Activated CD8-positive, alpha-beta T cell treated with anti-CD3 and anti-CD28 coated beads, Interleukin-2, amount 10 ng/mL, durations not matched to agents 7 days and 5 days (primary cell): Measurements from ENCODE around the gene UQCRC2. TPM values are rescaled to one million over a fixed set of nuclear protein-coding genes. Genes with fewer than 3 reads are reported as not detected.

ENCODE experiments used
- ATAC-seq: fragments of 150-1000 bp; cut with Tn5 transposase; one replicate; pipeline ENCODE4 v1.10.0; 2021; ENCODE audit warnings: moderate library complexity
- CTCF ChIA-PET: fragments of 350-600 bp; sonication (Branson Sonifier 250); formaldehyde crosslinking; loops from one replicate; lab custom pipeline; 2021; ENCODE audit warnings: antibody characterized with exemption; lab: Charles Lee
- POLR2A ChIA-PET: fragments of 350-600 bp; sonication (Branson Sonifier 250); formaldehyde crosslinking; loops from one replicate; lab custom pipeline; 2021; ENCODE audit warnings: antibody characterized with exemption; lab: Charles Lee
- DNase-seq: peaks from one replicate; pipeline ENCODE4 v3.0.0-alpha.2; 2020
- H3K27ac Mint-ChIP-seq: one replicate; pipeline ENCODE4 v1.8.0; 2021; ENCODE audit warnings: mild to moderate bottlenecking, mixed read lengths
- H3K27me3 Mint-ChIP-seq: one replicate; pipeline ENCODE4 v1.8.0; 2021; ENCODE audit warnings: low read depth, mixed read lengths
- H3K36me3 Mint-ChIP-seq: one replicate; pipeline ENCODE4 v1.8.0; 2021; ENCODE audit warnings: low read depth, mixed read lengths
- H3K4me1 Mint-ChIP-seq: one replicate; pipeline ENCODE4 v1.8.0; 2021; ENCODE audit warnings: low read depth, mixed read lengths
- H3K4me3 Mint-ChIP-seq: one replicate; pipeline ENCODE4 v1.8.0; 2021; ENCODE audit warnings: mild to moderate bottlenecking, mixed read lengths
- H3K9me3 Mint-ChIP-seq: one replicate; pipeline ENCODE4 v1.8.0; 2022; ENCODE audit warnings: mixed read lengths; ENCODE audit not compliant: insufficient read depth
- total RNA-seq, 2 experiments: library from RNA; stranded (reverse); gene quantifications; one replicate each; pipeline ENCODE4 v1.2.3, GENCODE V29; 2021

The UQCRC2 gene
- total RNA-seq, 2 experiments from 2014 or later: 231 to 238 TPM

DNA sequence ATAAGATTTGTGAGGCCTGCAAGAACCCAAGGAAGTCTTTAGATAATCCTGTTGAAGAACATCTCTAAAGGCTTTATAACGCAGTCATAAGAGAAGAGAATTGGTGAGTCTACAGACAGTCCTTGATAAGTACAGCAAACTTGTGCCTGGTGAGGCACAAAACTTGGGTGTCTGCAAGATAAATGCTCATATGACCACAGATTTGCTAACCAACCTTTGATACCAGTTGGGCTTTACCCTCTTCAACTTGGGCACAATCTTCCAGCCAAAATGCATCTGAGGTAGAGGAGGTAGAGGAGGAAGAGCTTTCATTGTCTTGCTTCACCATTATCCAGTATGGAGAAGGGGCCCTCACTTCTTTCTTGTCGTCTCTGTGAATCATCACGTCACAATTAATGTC lies 30.9 kb downstream of the UQCRC2 start:
- no peaks in the 10 kb centered on the region for H3K9me3 Mint-ChIP-seq
- ChIA-PET CTCF (interaction anchor here (1.0 to 1.8 kb wide), 2 partner anchors 94 to 205 kb away, joined by 4 to 5 read pairs; no protein-coding TSS in a partner anchor), POLR2A (no interaction called here)
- peaks cover 2% of the 10 kb centered on the region for H3K4me1 Mint-ChIP-seq
- no peaks in the 10 kb centered on the region for H3K27me3 Mint-ChIP-seq
- H3K27ac Mint-ChIP-seq: no peak overlapping the region
- ATAC-seq: no peak
- no peak overlapping the region for H3K4me3 Mint-ChIP-seq
- peaks cover 52% of the 10 kb centered on the region for H3K36me3 Mint-ChIP-seq
- DNase-seq: no peak

DNA sequence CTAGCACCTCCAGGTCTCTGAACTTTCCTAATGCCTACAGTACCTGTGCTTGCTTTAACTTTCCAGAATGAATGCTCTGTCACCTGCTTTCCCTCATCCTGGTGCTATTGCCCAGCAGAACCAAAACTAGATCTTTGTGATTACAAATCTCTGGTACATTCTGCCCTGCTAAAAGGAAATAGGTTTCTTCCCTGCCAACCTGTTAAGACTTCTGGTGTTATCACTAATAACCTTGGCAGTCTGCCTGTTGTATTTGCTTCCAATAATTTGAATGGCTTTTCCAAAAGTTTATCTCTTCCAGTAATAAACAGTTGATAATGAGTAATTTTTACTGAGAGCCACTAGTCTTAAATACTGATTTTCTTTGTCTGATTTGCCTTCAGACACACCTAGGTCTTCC lies 32.4 kb downstream of the UQCRC2 start:
- ChIA-PET CTCF (interaction anchor here (1.6 to 1.8 kb wide), 2 partner anchors 92 to 203 kb away, joined by 5 to 6 read pairs; no protein-coding TSS in a partner anchor), POLR2A (no interaction called here)
- Mint-ChIP-seq H3K9me3 (no peaks in the 10 kb centered on the region), H3K27me3 (no peaks in the 10 kb centered on the region), H3K36me3 (peaks cover 38% of the 10 kb centered on the region), H3K4me1 (peaks cover 2% of the 10 kb centered on the region), H3K27ac (no peak overlapping the region), H3K4me3 (no peak overlapping the region)
- ATAC-seq (no peak), DNase-seq (no peak)

DNA sequence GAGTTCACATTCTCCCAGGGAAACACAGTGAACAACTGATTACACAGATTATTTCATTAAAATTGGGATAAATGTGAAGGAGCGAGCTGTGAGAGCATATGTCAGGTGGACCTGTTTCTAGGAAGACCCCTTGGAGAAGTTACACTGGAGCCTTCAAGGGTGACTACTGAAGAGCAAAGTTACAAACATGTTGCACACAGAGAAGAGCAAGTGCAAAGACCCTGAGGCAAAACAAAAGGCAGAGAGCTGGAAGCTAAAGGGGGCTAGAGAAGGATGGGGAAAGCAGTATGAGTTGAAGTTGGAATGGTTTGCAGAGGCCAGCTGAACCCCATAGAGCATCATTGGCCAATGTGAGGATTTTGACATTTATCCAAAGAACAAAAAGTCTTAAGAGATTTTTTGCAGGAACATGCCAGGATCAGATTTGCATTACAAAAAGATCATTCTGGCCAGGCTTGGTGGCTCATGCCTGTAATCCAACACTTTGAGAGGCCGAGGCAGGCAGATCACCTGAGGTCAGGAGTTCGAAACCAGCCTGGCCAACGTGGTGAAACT lies 33.6 kb downstream of the UQCRC2 start:
- CTCF ChIA-PET: interaction anchor here (0.9 to 1.6 kb wide), 2 partner anchors 91 to 202 kb away, joined by 3 to 6 read pairs; no protein-coding TSS in a partner anchor
- Mint-ChIP-seq H3K27ac (no peak overlapping the region), H3K4me3 (no peak overlapping the region), H3K36me3 (peaks cover 29% of the 10 kb centered on the region), H3K27me3 (no peaks in the 10 kb centered on the region), H3K9me3 (no peaks in the 10 kb centered on the region), H3K4me1 (peaks cover 8% of the 10 kb centered on the region)
- no peak for DNase-seq
- no peak for ATAC-seq
- POLR2A ChIA-PET: no interaction called here

DNA sequence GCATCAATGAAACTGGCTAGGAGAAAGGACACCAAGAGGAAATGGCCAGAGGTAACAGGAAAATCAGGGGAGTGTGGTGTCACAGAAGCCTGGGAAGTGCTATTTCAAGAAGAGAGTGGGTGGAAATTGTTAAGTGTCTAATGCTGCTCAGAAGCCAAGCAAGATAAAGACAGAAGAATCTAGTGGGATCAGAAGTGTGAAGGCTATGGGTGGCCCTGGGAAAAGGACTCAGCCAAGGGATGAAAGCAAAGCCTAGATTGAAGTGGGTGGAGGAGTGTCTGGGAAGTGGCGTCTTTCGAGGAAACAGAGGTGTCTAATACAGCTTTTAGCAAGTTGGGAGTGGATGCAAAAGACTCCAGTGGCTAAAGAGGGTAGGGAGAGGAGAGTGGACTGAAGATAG lies 34.3 kb downstream of the UQCRC2 start:
- Mint-ChIP-seq H3K4me1 (peaks cover 12% of the 10 kb centered on the region), H3K27me3 (no peaks in the 10 kb centered on the region), H3K27ac (no peak overlapping the region), H3K36me3 (peaks cover 24% of the 10 kb centered on the region), H3K4me3 (no peak overlapping the region), H3K9me3 (no peaks in the 10 kb centered on the region)
- CTCF ChIA-PET: interaction anchor here (0.9 kb wide), 1 partner anchor 201 kb away, joined by 3 read pairs; no protein-coding TSS in a partner anchor
- ATAC-seq (no peak), DNase-seq (no peak)
- POLR2A ChIA-PET: no interaction called here

DNA sequence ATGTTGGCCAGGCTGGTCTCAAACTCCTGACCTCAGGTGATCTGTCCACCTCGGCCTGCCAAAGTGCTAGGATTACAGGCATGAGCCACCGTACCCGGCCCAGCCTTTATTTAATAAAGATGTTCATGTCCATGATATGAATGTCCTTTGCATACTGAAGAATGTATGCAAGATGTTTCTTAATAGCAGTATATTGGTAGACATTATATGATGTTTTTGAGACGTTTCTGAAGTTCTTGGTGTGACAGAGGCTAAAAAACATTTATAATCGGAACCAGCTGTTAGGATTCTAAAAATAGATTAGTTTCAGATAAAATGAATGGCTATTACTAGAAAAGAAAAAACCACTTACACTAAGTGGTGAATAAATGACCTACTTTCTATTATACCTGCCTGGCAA lies 36.0 kb downstream of the UQCRC2 start:
- no peak overlapping the region for H3K4me3 Mint-ChIP-seq
- no peak for ATAC-seq
- no peaks in the 10 kb centered on the region for H3K9me3 Mint-ChIP-seq
- no peak for DNase-seq
- peaks cover 14% of the 10 kb centered on the region for H3K36me3 Mint-ChIP-seq
- no peak overlapping the region for H3K27ac Mint-ChIP-seq
- H3K4me1 Mint-ChIP-seq: peaks cover 12% of the 10 kb centered on the region
- H3K27me3 Mint-ChIP-seq: no peaks in the 10 kb centered on the region
- CTCF ChIA-PET: interaction anchor here (1.4 to 6.1 kb wide), 6 partner anchors 10 to 120 kb away, joined by 3 to 64 read pairs (median 4); no protein-coding TSS in a partner anchor
- POLR2A ChIA-PET: interaction anchor here (1.5 kb wide), 1 partner anchor 11 kb away, joined by 3 read pairs; no protein-coding TSS in a partner anchor

DNA sequence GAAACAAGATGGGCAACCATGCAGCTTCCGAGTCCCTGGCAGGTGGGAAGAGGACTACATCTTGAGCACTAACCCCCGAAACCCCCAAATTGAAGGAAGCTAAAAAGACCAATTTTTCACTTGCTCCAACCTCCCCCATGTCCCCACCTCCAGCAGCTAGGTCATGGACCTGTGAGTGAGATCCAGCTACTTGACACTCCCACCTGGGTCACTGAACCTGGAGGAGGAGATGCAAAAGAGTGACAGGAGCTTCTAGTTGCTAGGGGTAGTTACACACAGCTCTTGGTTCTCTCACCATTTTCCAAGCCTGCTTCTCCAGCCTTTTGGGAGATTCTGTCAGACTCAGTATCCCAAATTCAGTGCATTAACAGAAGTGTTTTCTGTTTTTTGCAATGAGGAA lies 36.6 kb downstream of the UQCRC2 start:
- DNase-seq (no peak), ATAC-seq (no peak)
- ChIA-PET POLR2A (interaction anchor here (0.6 to 1.5 kb wide), 2 partner anchors 11 to 109 kb away, joined by 3 to 4 read pairs; no protein-coding TSS in a partner anchor), CTCF (interaction anchor here (1.1 to 6.1 kb wide), 11 partner anchors 9 to 199 kb away, joined by 3 to 64 read pairs (median 5); partner anchors contain the start of gene PDZD9)
- Mint-ChIP-seq H3K27me3 (no peaks in the 10 kb centered on the region), H3K36me3 (peaks cover 10% of the 10 kb centered on the region), H3K9me3 (no peaks in the 10 kb centered on the region), H3K4me3 (no peak overlapping the region), H3K4me1 (peaks cover 12% of the 10 kb centered on the region), H3K27ac (no peak overlapping the region)

DNA sequence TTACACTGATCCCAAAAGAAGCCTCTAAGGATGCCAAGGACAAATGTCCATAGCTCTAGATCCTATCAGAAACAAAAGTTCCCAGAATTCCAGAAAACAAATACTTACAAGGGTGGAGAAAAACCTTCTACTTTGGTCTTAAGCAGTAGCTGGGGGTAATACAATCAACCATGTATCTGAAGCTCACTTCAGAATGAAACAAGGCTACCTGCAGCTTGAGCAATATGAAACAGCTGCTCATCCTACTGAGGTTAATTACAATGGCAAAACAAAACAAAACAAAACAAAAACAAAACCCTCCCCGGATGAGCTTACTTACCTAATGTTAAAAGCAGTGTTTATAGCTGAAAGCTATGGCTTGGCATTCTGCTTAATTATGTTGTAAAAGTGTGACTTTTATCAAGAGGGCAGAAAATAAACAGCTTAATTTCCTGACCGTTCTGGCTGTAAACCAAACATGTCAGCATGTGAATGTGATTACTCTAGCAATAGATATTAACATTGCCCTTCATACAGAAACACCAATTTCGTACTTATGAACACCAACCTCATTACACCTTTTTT lies 37.3 kb downstream of the UQCRC2 start:
- Mint-ChIP-seq H3K36me3 (peaks cover 7% of the 10 kb centered on the region), H3K4me1 (peaks cover 12% of the 10 kb centered on the region), H3K9me3 (no peaks in the 10 kb centered on the region), H3K27me3 (no peaks in the 10 kb centered on the region), H3K4me3 (no peak overlapping the region), H3K27ac (no peak overlapping the region)
- ATAC-seq (no peak), DNase-seq (no peak)
- ChIA-PET POLR2A (interaction anchor here (0.6 to 1.5 kb wide), 2 partner anchors 12 to 109 kb away, joined by 3 to 4 read pairs; no protein-coding TSS in a partner anchor), CTCF (interaction anchor here (0.8 to 6.1 kb wide), 15 partner anchors 8 to 198 kb away, joined by 3 to 64 read pairs (median 4); partner anchors contain the start of genes MOSMO and PDZD9)

DNA sequence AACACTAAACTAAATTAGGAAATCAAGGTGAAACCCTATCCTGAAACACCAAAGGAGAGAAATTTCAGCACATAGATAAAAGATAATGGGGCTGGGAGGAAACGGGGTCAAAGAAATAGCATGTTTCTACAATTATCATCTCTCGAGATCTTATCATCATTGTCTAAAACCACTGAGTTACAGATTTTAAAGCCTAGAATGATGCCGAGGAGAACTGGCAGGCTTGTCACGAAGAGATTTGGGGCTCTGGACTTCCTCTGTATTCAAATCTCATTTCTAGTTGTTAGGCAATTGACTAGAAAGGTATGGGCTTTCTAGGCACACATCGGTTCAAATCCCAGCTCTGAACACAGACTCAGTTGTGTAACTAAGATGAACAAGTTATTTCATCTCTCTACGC lies 38.5 kb downstream of the UQCRC2 start:
- CTCF ChIA-PET: interaction anchor here (0.9 to 6.1 kb wide), 9 partner anchors 9 to 197 kb away, joined by 3 to 64 read pairs (median 5); partner anchors contain the start of genes MOSMO and PDZD9

DNA sequence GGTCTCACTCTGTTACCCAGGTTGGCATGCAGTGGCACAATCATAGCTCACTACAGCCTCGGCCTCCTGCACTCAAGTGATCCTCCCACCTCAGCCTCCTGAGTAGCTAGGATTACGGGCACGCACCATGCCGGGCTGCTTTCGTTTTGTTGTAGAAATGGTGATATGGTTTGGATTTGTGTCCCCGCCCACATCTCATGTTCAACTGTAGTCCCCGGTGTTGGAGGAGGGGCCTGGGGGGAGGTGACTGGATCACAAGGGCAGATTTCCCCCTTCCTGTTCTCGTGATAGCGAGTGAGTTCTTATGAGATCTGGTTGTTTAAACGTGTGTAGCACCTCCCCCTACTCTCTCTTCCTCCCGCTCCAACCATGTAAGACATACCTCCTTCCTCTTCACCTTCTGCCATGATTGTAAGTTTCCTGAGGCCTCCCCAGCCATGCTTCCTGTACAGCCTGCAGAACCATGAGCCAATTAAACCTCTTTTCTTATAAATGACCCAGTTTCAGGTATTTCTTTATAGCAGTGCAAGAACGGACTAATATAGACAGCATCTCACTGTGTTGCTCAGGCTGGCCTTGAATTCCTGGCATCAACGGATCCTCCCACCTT lies 41.8 kb downstream of the UQCRC2 start:
- no peaks in the 10 kb centered on the region for H3K36me3 Mint-ChIP-seq
- POLR2A ChIA-PET: interaction anchor here (0.6 kb wide), 1 partner anchor 197 kb away, joined by 3 read pairs; no protein-coding TSS in a partner anchor
- CTCF ChIA-PET: interaction anchor here (6.1 to 7.9 kb wide), 2 partner anchors 83 kb away, joined by 64 to 246 read pairs; no protein-coding TSS in a partner anchor
- H3K9me3 Mint-ChIP-seq: no peaks in the 10 kb centered on the region
- H3K4me3 Mint-ChIP-seq: no peak overlapping the region
- ATAC-seq (no peak), DNase-seq (no peak)
- peaks cover 13% of the 10 kb centered on the region for H3K4me1 Mint-ChIP-seq
- H3K27me3 Mint-ChIP-seq: no peaks in the 10 kb centered on the region
- H3K27ac Mint-ChIP-seq: no peak overlapping the region

More for the DNA sequence above, 38.5 kb downstream of the UQCRC2 start:
- DNase-seq: no peak
- Mint-ChIP-seq H3K27ac (no peak overlapping the region), H3K4me3 (no peak overlapping the region), H3K4me1 (peaks cover 12% of the 10 kb centered on the region), H3K9me3 (no peaks in the 10 kb centered on the region), H3K27me3 (no peaks in the 10 kb centered on the region), H3K36me3 (peaks cover 1% of the 10 kb centered on the region)
- no peak for ATAC-seq
- POLR2A ChIA-PET: interaction anchor here (0.6 kb wide), 1 partner anchor 49 kb away, joined by 3 read pairs; no protein-coding TSS in a partner anchor

DNA sequence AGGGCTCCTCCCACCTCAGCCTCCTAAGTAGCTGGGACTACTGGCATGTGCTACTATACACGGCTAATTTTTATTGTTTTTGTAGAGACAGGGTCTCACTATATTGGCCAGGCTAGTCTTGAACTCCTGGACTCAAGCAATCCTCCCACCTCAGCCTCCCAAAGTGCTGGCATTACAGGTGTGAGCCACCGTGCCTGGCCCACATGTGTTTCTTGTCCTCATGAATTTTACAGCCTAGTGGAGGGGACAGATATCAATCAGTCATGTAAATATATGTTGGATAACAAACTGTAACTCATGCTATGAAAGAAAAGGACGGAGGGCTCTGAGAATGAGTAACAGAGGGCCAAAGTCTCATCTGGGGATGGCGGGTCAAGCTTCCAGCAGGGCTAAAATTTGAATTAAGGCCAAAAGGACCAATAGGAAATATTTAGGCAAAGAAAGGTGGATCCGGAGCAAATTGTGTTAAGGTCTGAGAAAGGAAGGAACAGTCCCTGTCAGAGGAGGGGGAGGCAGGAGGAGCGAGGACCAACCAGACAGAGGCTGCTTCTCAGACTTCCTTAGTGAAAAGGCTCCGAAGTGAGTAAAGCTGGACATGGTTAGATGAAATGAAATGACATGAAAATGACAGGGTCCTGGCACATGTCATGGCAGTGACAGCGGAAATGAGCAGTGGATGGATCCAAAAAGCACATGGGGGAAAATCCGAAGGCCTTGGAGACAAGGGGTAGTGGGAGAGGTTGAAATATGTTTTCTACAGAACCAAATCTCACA lies 43.9 kb downstream of the UQCRC2 start:
- no peaks in the 10 kb centered on the region for H3K9me3 Mint-ChIP-seq
- no peak overlapping the region for H3K4me3 Mint-ChIP-seq
- DNase-seq: no peak
- H3K27ac Mint-ChIP-seq: no peak overlapping the region
- H3K36me3 Mint-ChIP-seq: no peaks in the 10 kb centered on the region
- no peak for ATAC-seq
- ChIA-PET CTCF (interaction anchor here (1.1 to 7.9 kb wide), 4 partner anchors 81 to 191 kb away, joined by 3 to 246 read pairs (median 28); partner anchors contain the start of gene VWA3A), POLR2A (no interaction called here)
- H3K27me3 Mint-ChIP-seq: no peaks in the 10 kb centered on the region
- H3K4me1 Mint-ChIP-seq: peaks cover 13% of the 10 kb centered on the region
